ENCODE measurements around the gene HYAL3.

Gene HYAL3

DNA sequence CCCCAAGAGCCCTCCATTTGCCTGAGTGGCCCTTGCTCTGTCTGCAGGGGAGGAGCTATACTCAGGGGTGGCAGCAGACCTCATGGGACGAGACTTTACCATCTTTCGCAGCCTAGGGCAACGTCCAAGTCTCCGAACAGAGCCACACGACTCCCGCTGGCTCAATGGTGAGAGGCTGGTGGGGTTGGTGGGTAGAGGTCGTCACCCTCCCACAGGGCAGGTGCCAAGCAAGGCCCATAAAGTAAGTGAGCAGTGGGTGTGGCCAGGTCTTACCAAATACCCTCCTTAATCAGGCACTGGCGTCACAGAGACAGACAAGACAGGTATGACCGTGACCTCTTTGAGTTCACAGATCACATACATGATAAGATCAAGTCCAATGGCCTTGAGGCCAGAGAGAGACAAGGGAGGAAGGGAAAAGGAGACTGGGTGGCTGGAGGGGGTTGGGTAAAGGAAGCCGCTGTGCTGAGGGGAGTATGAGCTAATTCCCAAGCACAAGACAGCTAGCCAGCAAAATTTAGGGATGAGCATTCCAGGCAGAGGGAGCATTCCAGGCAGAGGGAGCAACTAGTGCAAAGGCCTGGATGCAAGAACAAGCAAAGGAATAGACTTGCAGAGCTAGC lies 27.8 kb downstream of the HYAL3 start:
- no peak overlapping the region for H3K4me3 ChIP-seq (IDR thresholded peaks at IDR 0.05; ENCODE audit: insufficient read depth, low read depth, low read length)
- H3K79me2 ChIP-seq (ENCODE audit: insufficient read depth, low read depth): no peaks in the 10 kb centered on the region
- no peaks in the 10 kb centered on the region for H3K36me3 ChIP-seq (ENCODE audit: insufficient read depth)
- no peaks in the 10 kb centered on the region for H4K20me1 ChIP-seq (ENCODE audit: insufficient read depth)
- H3K9ac ChIP-seq: no peak overlapping the region
- no peak overlapping the region for H3K4me2 ChIP-seq
- TF ChIP-seq, protein P1, sequence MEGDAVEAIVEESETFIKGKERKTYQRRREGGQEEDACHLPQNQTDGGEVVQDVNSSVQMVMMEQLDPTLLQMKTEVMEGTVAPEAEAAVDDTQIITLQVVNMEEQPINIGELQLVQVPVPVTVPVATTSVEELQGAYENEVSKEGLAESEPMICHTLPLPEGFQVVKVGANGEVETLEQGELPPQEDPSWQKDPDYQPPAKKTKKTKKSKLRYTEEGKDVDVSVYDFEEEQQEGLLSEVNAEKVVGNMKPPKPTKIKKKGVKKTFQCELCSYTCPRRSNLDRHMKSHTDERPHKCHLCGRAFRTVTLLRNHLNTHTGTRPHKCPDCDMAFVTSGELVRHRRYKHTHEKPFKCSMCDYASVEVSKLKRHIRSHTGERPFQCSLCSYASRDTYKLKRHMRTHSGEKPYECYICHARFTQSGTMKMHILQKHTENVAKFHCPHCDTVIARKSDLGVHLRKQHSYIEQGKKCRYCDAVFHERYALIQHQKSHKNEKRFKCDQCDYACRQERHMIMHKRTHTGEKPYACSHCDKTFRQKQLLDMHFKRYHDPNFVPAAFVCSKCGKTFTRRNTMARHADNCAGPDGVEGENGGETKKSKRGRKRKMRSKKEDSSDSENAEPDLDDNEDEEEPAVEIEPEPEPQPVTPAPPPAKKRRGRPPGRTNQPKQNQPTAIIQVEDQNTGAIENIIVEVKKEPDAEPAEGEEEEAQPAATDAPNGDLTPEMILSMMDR (conservative IDR thresholded peaks at IDR 0.05; ENCODE audit: low read depth, low read length): no peak
- H3K4me1 ChIP-seq (ENCODE audit: low read depth, poor library complexity, severe bottlenecking): no peaks in the 10 kb centered on the region
- peaks cover 26% of the 10 kb centered on the region; the same call in 1 of the 2 replicates for H3K27me3 ChIP-seq (ENCODE audit: insufficient read depth, low read depth)
- H2AFZ ChIP-seq (ENCODE audit: low read depth): no peak overlapping the region
- H3K27ac ChIP-seq: no peak overlapping the region

- no peak overlapping the region for H3K4me2 ChIP-seq
- H3K79me2 ChIP-seq (ENCODE audit: insufficient read depth, low read depth): no peaks in the 10 kb centered on the region
- H3K4me3 ChIP-seq (IDR thresholded peaks at IDR 0.05; ENCODE audit: insufficient read depth, low read depth, low read length): no peak overlapping the region
- no peaks in the 10 kb centered on the region for H3K4me1 ChIP-seq (ENCODE audit: low read depth, poor library complexity, severe bottlenecking)
- TF ChIP-seq, protein P1 (conservative IDR thresholded peaks at IDR 0.05; ENCODE audit: low read depth, low read length): no peak
- H2AFZ ChIP-seq (ENCODE audit: low read depth): no peak overlapping the region
- H3K27ac ChIP-seq: no peak overlapping the region
- no peaks in the 10 kb centered on the region for H3K36me3 ChIP-seq (ENCODE audit: insufficient read depth)
- no peak overlapping the region for H3K9ac ChIP-seq
- no peaks in the 10 kb centered on the region for H4K20me1 ChIP-seq (ENCODE audit: insufficient read depth)
- peaks cover 26% of the 10 kb centered on the region; the same call in 1 of the 2 replicates for H3K27me3 ChIP-seq (ENCODE audit: insufficient read depth, low read depth)
These were observed 28.6 kb downstream of the HYAL3 start for GRCh38 chr3:50270422-50271224.

- Histone ChIP-seq H3K27me3 (ENCODE audit: insufficient read depth, low read depth) (peaks cover 26% of the 10 kb centered on the region; the same call in 1 of the 2 replicates), H2AFZ (ENCODE audit: low read depth) (no peak overlapping the region), H3K4me3 (IDR thresholded peaks at IDR 0.05; ENCODE audit: insufficient read depth, low read depth, low read length) (no peak overlapping the region), H3K4me2 (no peak overlapping the region), H3K27ac (no peak overlapping the region), H3K4me1 (ENCODE audit: low read depth, poor library complexity, severe bottlenecking) (no peaks in the 10 kb centered on the region), H3K79me2 (ENCODE audit: insufficient read depth, low read depth) (no peaks in the 10 kb centered on the region), H3K9ac (no peak overlapping the region), H4K20me1 (ENCODE audit: insufficient read depth) (no peaks in the 10 kb centered on the region), H3K36me3 (ENCODE audit: insufficient read depth) (no peaks in the 10 kb centered on the region)
- TF ChIP-seq, protein P1 (conservative IDR thresholded peaks at IDR 0.05; ENCODE audit: low read depth, low read length): no peak
These were observed 29.2 kb downstream of the HYAL3 start for GRCh38 chr3:50269977-50270413.

DNA sequence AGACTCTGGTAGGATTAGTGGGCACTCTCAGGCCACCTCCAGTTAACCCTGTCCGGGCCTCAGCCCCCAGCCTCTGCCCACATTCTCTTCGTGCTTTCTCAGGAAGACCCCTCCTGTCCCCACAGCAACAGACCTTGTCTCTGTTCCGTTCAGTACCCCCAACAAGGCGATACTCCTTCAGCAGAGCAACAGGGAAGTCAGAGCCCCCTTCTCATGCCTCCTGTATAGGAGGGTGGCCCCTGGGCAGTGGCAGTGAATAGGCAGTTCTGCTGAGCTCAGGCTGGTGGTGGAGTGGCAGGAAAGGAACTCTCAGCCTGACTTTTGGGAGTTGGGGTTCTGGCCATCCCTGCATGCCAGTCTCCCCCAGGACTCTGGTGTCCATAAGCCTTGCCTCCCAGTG lies 29.7 kb downstream of the HYAL3 start:
- H3K4me3 ChIP-seq (IDR thresholded peaks at IDR 0.05; ENCODE audit: insufficient read depth, low read depth, low read length): no peak overlapping the region
- no peak overlapping the region for H3K9ac ChIP-seq
- no peak overlapping the region for H3K4me2 ChIP-seq
- H2AFZ ChIP-seq (ENCODE audit: low read depth): no peak overlapping the region
- no peak overlapping the region for H3K27ac ChIP-seq
- no peaks in the 10 kb centered on the region for H3K79me2 ChIP-seq (ENCODE audit: insufficient read depth, low read depth)
- H3K4me1 ChIP-seq (ENCODE audit: low read depth, poor library complexity, severe bottlenecking): no peaks in the 10 kb centered on the region
- no peaks in the 10 kb centered on the region for H4K20me1 ChIP-seq (ENCODE audit: insufficient read depth)
- TF ChIP-seq, protein P1 (conservative IDR thresholded peaks at IDR 0.05; ENCODE audit: low read depth, low read length): no peak
- H3K36me3 ChIP-seq (ENCODE audit: insufficient read depth): no peaks in the 10 kb centered on the region
- H3K27me3 ChIP-seq (ENCODE audit: insufficient read depth, low read depth): peaks cover 25% of the 10 kb centered on the region; the same call in 1 of the 2 replicates

Data from KMS-11 (cell line).